C4-2B (cell line): ENCODE data around the gene PLXNB3.

Source experiments
- H3K27ac ChIP-seq: fragments of 450-650 bp; 2 replicates; pipeline ENCODE4 v1.5.1; 2017
- ZFX ChIP-seq: fragments of 450-650 bp; IDR thresholded peaks from 2 replicates; pipeline ENCODE4 v1.6.1; 2017
- TF ChIP-seq, protein P1 (sequence below): fragments of 450-650 bp; conservative IDR thresholded peaks from 2 replicates; pipeline ENCODE4 v1.5.1; 2017; ENCODE audit warnings: mild to moderate bottlenecking

Gene PLXNB3

DNA sequence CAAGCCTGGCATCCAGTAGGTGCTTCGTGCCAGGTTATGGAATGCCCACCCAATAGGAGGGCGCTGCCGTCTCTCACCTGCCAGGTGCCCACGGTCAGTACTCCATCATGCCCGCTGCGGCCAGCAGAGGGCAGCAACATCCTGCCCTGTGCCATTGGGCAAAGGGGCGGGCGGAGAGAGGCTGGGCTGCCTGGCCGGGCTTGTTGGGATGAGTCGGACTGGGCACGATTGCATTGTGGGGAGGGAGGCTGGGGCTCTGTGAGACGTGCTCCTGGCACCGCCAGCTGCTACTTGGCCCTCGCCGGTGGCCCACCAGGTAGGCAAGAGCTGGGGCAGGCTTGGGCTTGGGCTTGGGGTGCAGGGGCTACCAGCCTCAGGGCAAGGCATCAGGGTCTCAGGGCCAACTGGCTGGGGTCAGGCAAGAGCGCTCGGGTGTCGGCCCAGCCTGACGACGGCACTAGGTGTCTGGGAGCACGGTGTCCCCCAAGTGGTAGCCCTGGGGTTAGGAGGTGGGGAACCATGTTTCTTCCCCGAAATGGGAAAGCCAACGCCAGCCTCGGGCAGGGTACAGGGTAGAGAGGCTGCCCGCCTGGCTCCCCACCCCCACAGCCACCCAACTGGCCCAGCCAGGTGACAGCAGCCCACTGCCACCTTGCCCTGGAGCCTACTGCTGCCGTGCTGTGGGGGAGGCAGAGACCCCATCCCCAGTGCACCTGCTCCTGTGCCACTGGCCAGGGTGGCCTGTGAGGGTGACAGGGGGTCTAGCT, at the start of gene PLXNB3:
Gene PLXNB3, plus strand, starts transcription at position 261 of the 767 bp plus-strand sequence. CDS start 1,287 bp downstream, outside the sequence.
- TF ChIP-seq, protein P1, sequence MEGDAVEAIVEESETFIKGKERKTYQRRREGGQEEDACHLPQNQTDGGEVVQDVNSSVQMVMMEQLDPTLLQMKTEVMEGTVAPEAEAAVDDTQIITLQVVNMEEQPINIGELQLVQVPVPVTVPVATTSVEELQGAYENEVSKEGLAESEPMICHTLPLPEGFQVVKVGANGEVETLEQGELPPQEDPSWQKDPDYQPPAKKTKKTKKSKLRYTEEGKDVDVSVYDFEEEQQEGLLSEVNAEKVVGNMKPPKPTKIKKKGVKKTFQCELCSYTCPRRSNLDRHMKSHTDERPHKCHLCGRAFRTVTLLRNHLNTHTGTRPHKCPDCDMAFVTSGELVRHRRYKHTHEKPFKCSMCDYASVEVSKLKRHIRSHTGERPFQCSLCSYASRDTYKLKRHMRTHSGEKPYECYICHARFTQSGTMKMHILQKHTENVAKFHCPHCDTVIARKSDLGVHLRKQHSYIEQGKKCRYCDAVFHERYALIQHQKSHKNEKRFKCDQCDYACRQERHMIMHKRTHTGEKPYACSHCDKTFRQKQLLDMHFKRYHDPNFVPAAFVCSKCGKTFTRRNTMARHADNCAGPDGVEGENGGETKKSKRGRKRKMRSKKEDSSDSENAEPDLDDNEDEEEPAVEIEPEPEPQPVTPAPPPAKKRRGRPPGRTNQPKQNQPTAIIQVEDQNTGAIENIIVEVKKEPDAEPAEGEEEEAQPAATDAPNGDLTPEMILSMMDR: peak; percentile 90
- TF ChIP-seq ZFX: no peak
- H3K27ac ChIP-seq: peak within 1 kb of the TSS; percentile 97

- TF ChIP-seq ZFX: no peak
- TF ChIP-seq, protein P1: no peak
- H3K27ac ChIP-seq: no peak overlapping the region
Measured at GRCh38 chrX:153714256-153714655, 49.8 kb upstream of the PLXNB3 start.

DNA sequence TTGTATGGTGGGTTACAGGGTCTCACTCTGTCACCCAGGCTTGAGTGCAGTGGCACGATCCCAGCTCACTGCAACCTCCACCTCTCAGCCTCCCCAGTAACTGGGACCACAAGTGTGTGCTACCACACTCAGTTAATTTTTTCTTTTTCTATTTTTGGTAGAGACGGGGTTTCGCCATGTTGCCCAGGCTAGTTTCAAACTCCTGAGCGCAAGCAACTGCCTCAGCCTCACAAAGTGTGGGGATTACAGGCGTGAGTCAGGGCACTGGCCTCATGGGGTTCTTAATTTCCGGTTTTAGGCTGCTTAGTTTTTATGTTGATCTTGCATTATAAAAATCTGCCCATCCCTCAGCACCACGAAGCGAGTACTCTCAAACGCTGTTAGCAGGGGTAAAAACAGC, 46.6 kb upstream of the PLXNB3 start:
- no peak overlapping the region for H3K27ac ChIP-seq
- TF ChIP-seq, protein P1: no peak
- no peak for TF ChIP-seq ZFX

DNA sequence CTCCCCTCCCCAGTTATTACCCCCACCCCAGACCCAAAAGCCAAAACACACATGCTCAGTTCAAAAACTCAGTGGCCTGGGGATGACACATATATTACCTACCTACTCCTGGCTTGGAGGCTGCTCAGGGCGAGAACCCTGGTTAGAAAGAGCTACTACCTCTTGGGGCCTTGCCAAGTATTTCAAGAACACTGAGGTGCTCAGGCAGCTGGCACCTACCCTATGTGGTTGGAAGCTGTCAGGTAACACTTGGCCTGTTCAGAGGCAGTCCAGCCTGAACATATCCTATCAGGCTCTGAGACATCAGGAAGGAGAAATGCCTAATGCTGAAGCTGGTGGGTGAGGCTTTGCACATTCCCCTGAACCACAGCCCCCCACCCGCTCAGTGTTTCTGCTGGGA, 44.8 kb upstream of the PLXNB3 start:
- no peak overlapping the region for H3K27ac ChIP-seq
- TF ChIP-seq ZFX: no peak
- TF ChIP-seq, protein P1: no peak

DNA sequence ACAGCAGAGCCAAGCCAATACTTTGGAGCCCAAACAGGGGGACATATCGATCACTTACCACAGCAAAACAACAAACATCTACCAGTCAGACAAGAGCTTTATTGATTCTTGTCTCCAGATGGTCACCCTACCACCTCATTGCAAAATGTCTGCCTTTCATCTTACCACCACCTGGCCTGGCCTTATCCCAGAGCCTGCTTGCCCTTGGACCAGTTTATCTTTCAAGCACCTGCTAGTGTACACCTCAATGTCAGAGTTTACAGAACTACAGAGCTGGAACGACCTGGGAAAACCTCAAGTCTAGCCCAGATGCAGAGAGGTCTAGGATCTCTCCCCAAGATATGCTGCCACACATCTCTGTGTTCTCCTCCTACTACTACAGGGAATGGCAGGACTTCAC, 44.3 kb upstream of the PLXNB3 start:
- H3K27ac ChIP-seq: no peak overlapping the region
- TF ChIP-seq, protein P1: no peak
- no peak for TF ChIP-seq ZFX

DNA sequence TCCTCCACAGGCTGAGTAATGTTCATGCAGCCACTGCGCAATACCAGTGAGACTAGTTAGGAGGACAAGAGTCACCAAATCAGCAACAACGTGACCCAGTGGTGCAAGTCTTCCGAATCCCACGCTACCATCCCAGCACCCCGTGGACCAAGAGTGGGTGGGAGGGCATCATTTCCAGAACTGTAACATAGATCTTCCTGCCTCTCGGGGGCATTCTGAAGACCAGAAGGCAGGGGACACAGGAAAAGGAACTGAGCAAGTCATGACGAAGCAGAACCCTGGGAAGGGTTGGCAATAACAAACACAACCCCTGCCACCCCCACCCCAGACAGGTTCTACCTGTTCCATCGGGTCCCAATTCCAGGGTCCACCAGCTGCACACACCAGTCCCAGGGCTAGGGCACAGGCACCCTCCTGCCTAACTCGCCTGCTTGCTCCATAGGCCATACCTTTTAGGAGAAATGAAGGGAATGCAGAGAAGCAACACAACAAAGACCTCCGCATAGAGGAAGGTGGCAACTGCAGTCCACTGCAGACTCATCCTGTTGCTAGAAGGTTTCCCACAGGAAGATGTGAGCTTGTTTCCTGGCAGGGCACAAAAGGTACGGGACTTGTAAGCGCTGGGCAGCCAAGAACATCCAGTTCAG, 41.2 kb upstream of the PLXNB3 start:
- peak overlapping the region; percentile 95 for H3K27ac ChIP-seq
- no peak for TF ChIP-seq ZFX
- TF ChIP-seq, protein P1: no peak
